HL-60 (cell line): ENCODE results near the gene PRR18.

Experiments
- DNase-seq, 2 experiments: peaks; one replicate each; pipeline ENCODE4 v3.0.0-alpha.2; 2010 to 2020; ENCODE audit warnings: low read depth in 1 of 2, low spot score in 1 of 2
- H3K27ac ChIP-seq: fragments of 250-450 bp; sonication (Bioruptor Pico); replicated peaks from 2 replicates; pipeline ENCODE4 v1.5.1; 2020; ENCODE audit warnings: mild to moderate bottlenecking, moderate library complexity
- H3K27me3 ChIP-seq: fragments of 250-450 bp; sonication (Bioruptor Pico); 2 replicates; pipeline ENCODE4 v1.5.1; 2021; ENCODE audit warnings: mild to moderate bottlenecking, moderate library complexity; ENCODE audit not compliant: insufficient read depth, poor library complexity, severe bottlenecking
- H3K4me3 ChIP-seq: replicated peaks from 2 replicates; pipeline ENCODE4 v1.5.1; 2011; ENCODE audit warnings: mild to moderate bottlenecking, control low read depth, low read length; ENCODE audit not compliant: insufficient read depth
- CTCF ChIP-seq: IDR thresholded peaks from one replicate; pipeline ENCODE4 v1.5.1; 2011; ENCODE audit warnings: low read length, control low read depth, inconsistent platforms; ENCODE audit not compliant: insufficient read depth
- GABPA ChIP-seq: IDR thresholded peaks from 2 replicates; pipeline ENCODE4 v1.6.1; 2012; ENCODE audit warnings: low read depth
- POLR2AphosphoS5 ChIP-seq: IDR thresholded peaks from 2 replicates; pipeline ENCODE4 v1.6.1; 2012; ENCODE audit warnings: low read depth
- REST ChIP-seq: IDR thresholded peaks from 2 replicates; pipeline ENCODE4 v1.6.1; 2012; ENCODE audit warnings: low read depth; ENCODE audit not compliant: insufficient replicate concordance
- SPI1 ChIP-seq: IDR thresholded peaks from 2 replicates; pipeline ENCODE4 v1.6.1; 2012; ENCODE audit warnings: low read depth, mild to moderate bottlenecking, borderline replicate concordance

Gene PRR18

GRCh38 chr6:166323395-166323794 is 15.2 kb upstream of the PRR18 start:
- no peak for DNase-seq
- Histone ChIP-seq H3K4me3 (no peak overlapping the region), H3K27ac (no peak overlapping the region), H3K27me3 (no peaks in the 10 kb centered on the region)
- no peak for TF ChIP-seq SPI1
- TF ChIP-seq GABPA, result no peak
- TF ChIP-seq POLR2AphosphoS5, result no peak
- TF ChIP-seq REST, result no peak
- no peak for TF ChIP-seq CTCF

- Histone ChIP-seq H3K27me3 (no peaks in the 10 kb centered on the region), H3K27ac (no peak overlapping the region), H3K4me3 (no peak overlapping the region)
- DNase-seq, result no peak
- TF ChIP-seq SPI1, result no peak
- TF ChIP-seq GABPA, result no peak
- TF ChIP-seq POLR2AphosphoS5, result no peak; the same call in 1 of the 2 replicates
- TF ChIP-seq REST, result no peak
- no peak for TF ChIP-seq CTCF
These were observed 10.7 kb upstream of the PRR18 start for GRCh38 chr6:166318649-166319600.

GRCh38 chr6:166318227-166318626 is 10.0 kb upstream of the PRR18 start:
- no peak for DNase-seq
- no peak overlapping the region for H3K27ac ChIP-seq
- no peak overlapping the region for H3K4me3 ChIP-seq
- no peaks in the 10 kb centered on the region for H3K27me3 ChIP-seq
- TF ChIP-seq CTCF, result no peak
- TF ChIP-seq REST, result no peak
